Stimulated activated CD4-positive, alpha-beta T cell treated with anti-CD3 and anti-CD28 coated beads, Interleukin-15, amount 100 ng/mL, for 1 hour (primary cell): ENCODE measurements around the gene MCF2L2.
"Not testable (repeated sequence)": the region's sequence is repeated elsewhere in the genome, so short reads cannot be mapped to it uniquely, and the experiment has no call there.

Experiments used
- DNase-seq, 2 donors: peaks; one replicate each; pipeline ENCODE4 v3.0.0-alpha.2; 2020; ENCODE audit warnings: low read depth in 1 of 2, low spot score in 1 of 2

The MCF2L2 gene, protein sequence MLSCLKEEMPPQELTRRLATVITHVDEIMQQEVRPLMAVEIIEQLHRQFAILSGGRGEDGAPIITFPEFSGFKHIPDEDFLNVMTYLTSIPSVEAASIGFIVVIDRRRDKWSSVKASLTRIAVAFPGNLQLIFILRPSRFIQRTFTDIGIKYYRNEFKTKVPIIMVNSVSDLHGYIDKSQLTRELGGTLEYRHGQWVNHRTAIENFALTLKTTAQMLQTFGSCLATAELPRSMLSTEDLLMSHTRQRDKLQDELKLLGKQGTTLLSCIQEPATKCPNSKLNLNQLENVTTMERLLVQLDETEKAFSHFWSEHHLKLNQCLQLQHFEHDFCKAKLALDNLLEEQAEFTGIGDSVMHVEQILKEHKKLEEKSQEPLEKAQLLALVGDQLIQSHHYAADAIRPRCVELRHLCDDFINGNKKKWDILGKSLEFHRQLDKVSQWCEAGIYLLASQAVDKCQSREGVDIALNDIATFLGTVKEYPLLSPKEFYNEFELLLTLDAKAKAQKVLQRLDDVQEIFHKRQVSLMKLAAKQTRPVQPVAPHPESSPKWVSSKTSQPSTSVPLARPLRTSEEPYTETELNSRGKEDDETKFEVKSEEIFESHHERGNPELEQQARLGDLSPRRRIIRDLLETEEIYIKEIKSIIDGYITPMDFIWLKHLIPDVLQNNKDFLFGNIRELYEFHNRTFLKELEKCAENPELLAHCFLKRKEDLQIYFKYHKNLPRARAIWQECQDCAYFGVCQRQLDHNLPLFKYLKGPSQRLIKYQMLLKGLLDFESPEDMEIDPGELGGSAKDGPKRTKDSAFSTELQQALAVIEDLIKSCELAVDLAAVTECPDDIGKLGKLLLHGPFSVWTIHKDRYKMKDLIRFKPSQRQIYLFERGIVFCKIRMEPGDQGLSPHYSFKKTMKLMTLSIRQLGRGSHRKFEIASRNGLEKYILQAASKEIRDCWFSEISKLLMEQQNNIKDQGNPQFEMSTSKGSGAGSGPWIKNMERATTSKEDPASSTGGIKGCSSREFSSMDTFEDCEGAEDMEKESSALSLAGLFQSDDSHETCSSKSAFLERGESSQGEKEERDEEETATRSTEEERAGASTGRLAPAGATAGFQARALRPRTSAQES

GRCh38 chr3:183428447-183429211 lies at the start of gene MCF2L2:
Gene MCF2L2, minus strand, starts transcription at chr3:183428619. Its CDS starts 642 bp downstream, at chr3:183427977.
- peak; percentile 49 to 56 for DNase-seq

DNA sequence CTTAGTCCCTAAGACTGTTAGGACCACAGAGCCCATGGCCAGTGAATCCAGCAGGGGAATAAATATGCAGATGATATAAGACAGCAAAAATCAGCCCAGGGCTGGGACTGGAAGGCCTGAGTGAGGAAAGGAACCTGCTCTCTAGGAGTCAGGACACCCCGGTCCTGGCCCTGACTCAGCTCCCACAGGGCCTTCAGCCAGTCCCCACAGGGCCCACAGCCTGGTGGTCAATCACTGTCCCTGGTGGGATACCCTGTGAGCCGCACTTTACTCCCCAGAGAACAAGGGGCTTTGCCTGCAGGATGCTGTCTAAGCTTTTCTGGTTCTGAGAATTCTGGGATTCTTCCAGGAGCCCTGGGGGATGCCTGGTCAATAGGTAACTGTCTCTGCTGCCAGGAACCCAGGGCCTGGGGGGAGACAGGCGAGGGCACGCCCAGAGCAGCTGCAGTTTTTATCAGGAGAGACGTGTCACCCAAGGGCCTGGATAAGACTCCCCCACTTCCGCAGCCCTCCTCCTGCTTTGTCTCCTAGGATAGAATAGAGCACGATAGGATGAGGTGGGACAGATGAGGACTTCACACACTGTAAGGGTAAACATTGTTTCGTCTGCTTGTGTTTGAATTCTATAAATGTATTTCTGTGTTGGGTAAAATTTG lies 49.5 kb upstream of the MCF2L2 start:
- DNase-seq: no peak

GRCh38 chr3:183475764-183476162 lies 47.3 kb upstream of the MCF2L2 start:
- DNase-seq: not testable (repeated sequence)

- no peak for DNase-seq
These were observed 46.8 kb upstream of the MCF2L2 start for GRCh38 chr3:183475016-183475763.

- DNase-seq: no peak
These were observed 45.5 kb upstream of the MCF2L2 start for GRCh38 chr3:183473969-183474368.

GRCh38 chr3:183472155-183472554 lies 43.7 kb upstream of the MCF2L2 start:
- DNase-seq: no peak

DNA sequence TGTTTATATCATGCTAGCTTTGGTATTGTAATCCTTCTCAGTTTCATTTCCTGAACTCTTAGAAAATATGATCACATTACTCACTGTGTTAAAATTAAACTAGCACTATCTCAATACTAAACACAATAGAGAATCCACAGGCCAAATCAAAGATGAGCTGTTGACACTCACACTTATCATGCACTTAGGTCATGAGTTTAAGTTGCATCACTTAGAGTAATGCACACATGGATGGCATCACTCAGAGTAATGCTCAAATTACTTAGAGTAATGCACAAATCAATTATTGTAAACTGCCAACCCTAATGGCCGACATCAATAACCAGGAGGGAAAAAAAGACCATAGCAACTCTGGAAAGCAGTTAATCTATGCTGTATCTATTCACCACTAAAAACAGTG lies 40.0 kb upstream of the MCF2L2 start:
- no peak for DNase-seq

GRCh38 chr3:183466575-183466974 lies 38.2 kb upstream of the MCF2L2 start:
- DNase-seq: no peak

DNA sequence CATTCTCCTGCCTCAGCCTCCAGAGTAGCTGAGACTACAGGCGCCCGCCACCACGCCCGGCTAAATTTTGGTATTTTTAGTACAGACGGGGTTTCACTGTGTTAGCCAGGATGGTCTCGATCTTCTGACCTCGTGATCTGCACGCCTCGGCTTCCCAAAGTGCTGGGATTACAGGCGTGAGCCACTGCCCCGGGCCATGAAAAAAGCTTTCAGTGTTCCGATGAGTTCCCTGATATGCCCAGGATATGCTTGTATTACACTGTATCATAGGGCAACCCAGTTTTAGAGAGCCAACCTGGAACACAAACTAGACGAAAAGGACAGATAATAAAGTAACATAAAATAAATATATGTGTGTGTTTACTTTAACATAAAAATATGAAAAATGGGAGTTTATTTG lies 37.3 kb upstream of the MCF2L2 start:
- DNase-seq: not testable (repeated sequence)

DNA sequence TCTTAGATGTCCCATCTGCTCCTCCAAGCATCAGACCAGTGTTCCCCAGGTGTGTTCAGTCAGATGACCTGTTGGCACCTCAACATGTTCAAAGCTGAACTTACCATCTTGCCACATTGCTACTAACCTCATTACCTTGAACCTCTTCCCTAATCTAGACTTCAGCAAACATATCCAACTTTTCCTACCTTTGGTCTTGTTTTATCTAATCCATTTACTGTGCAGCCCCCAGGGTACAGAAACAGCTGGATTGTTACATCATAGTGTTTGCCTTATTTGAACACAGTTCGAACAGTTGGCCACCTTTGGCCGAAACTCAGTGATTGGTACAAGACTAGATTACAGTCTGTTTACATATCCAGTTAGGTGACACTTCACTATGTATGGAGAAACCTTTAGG lies 36.1 kb upstream of the MCF2L2 start:
- no peak for DNase-seq

- no peak for DNase-seq
These were observed 31.9 kb upstream of the MCF2L2 start for GRCh38 chr3:183460081-183461055.

DNA sequence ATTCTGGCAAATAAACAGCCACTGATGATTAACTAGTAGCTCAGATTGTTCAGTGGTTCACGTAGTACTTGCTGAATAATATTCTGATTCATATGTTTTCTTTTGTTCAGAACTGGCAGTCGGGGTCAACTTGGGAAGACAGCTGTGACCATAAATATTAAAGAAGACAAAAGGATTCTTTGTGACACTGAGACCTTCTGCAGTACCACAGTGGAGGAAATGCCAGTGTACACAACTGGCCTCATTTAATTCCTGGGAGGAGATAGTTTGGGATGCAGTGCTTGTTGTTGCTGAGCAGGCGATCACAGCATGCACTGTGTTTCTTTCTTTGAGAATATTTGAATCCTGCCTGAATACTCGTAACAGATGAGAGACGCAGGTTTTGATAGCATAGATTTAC lies 26.7 kb upstream of the MCF2L2 start:
- DNase-seq: no peak

DNA sequence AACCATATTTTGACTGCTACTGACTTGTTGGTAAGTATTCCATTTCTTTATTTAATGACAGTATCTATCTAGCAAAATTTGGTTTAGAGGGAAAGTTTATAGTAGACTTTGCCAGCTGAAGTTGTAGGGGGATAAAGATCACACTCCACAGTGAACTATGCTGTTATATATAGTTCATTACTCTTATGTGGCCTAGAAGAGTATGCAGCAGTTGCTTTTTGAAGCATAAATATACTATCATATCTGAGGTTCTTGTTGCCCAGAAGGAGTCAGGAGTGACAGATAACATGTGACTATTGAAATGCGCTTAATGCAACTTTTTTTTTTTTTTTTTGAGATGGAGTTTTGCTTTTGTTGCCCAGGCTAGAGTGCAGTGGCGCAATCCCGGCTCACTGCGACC lies 25.6 kb upstream of the MCF2L2 start:
- DNase-seq: no peak

GRCh38 chr3:183449791-183450190 lies 21.4 kb upstream of the MCF2L2 start:
- no peak for DNase-seq

GRCh38 chr3:183449391-183449790 lies 21.0 kb upstream of the MCF2L2 start:
- no peak for DNase-seq

DNA sequence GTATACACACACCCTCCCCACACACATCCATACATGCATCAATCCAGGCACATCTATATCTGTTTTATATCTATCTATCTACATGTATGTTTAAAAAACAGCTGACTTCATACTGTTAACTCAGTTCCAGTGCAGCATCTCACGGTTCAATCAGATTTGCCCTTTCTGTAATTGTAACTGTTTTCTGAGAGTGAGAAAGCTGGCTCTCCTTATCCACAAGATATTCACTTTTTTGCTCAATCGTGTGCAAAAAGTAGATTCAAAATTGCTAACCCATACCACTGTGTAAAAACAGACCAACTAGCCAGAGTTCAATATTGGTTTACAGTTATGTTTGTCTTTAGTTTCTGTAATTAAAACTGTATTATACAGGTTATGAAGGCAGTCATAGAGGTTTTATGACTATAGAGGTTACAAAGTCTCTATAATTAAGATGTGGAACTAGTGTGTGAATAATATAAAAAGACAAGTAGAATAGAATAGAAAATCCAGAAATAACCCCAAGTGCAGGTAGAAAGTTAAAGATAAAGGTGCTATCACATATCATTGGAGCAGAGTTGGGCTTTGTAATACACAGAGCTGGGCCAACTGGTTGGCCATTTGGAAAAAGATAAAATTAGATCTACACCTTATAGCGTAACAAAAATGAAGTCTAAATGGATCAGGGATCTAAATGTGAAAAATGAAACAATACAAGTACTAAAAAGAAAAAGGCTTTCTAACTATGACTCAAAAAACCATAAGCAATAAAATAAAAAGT lies 20.1 kb upstream of the MCF2L2 start:
- DNase-seq: no peak

DNA sequence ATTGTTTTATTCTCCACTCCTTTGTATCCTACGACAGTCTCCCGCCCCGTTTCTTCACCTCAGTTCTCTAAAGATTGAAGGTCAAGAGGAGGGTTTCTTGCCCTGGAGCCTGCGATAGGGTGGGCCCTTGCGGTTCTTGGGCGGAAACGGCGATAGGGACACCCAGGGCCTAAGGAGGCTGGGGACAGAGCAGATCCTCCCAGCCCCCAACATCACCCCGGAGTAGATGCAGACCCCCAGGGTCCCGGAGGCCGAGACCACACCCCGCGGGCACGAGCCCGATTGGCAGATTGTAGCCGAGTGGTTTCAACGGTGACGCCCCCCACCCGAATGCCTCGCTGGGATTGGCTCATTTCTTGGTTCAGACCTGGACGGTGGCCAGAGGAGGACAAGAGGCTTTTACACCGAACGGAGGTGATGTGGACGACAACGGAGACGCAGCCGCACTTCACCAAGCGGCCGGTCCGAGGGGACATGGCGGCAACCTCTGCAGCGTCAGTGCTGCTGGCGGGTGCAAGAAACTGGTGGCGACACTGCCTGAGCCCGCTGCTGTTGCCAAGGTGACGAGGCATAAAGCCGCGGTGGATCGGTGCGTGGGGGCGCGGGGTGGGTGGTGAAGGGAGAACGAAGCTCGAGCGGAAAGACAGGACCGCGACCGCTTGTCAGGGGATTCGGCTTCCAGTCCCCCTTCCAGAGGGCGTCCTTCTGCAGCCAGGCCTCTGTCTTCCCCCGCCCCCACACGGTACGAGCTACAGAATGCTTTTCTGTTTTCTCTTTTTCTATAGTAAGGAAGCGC lies 19.0 kb upstream of the MCF2L2 start:
- peak; percentile 28 to 36 for DNase-seq
